Nephron (organoid): ENCODE measurements around the gene RPN1.

Experiments used
- H3K27ac Mint-ChIP-seq, 3 experiments: 2 replicates each; pipeline ENCODE4 v1.8.0; 2020; ENCODE audit warnings: mixed read lengths in 3 of 3, mild to moderate bottlenecking in 2 of 3, moderate library complexity in 1 of 3
- H3K27me3 Mint-ChIP-seq: 2 replicates; pipeline ENCODE4 v1.8.0; 2021; ENCODE audit warnings: low read depth, mild to moderate bottlenecking, moderate library complexity, mixed read lengths
- H3K36me3 Mint-ChIP-seq: 2 replicates; pipeline ENCODE4 v1.8.0; 2020; ENCODE audit warnings: low read depth, mixed read lengths
- H3K4me1 Mint-ChIP-seq: 2 replicates; pipeline ENCODE4 v1.8.0; 2020; ENCODE audit warnings: mixed read lengths
- H3K4me3 Mint-ChIP-seq, 3 experiments: 2 replicates each; pipeline ENCODE4 v1.8.0; 2020; ENCODE audit warnings: mild to moderate bottlenecking in 3 of 3, mixed read lengths in 3 of 3, moderate library complexity in 2 of 3
- H3K9me3 Mint-ChIP-seq: 2 replicates; pipeline ENCODE4 v1.8.0; 2020; ENCODE audit warnings: mixed read lengths
- CTCF ChIP-seq, 3 experiments: fragments of 200-600 bp; sonication (generic); IDR thresholded peaks; one replicate each; pipeline ENCODE4 v1.5.0; 2021; ENCODE audit warnings: antibody characterized with exemption in 3 of 3; ENCODE audit not compliant: unreplicated experiment in 3 of 3

The RPN1 gene

GRCh38 chr3:128686465-128686864 is 35.8 kb upstream of the RPN1 start:
- H3K9me3 Mint-ChIP-seq, result no peaks in the 10 kb centered on the region
- H3K4me1 Mint-ChIP-seq, result peaks cover 2% of the 10 kb centered on the region
- TF ChIP-seq CTCF (IDR thresholded peaks at IDR 0.05; ENCODE audit: unreplicated experiment in 3 of 3), result no peak
- H3K4me3 Mint-ChIP-seq, result no peak overlapping the region
- H3K27me3 Mint-ChIP-seq, result no peaks in the 10 kb centered on the region
- no peak overlapping the region for H3K27ac Mint-ChIP-seq
- H3K36me3 Mint-ChIP-seq, result no peaks in the 10 kb centered on the region

DNA sequence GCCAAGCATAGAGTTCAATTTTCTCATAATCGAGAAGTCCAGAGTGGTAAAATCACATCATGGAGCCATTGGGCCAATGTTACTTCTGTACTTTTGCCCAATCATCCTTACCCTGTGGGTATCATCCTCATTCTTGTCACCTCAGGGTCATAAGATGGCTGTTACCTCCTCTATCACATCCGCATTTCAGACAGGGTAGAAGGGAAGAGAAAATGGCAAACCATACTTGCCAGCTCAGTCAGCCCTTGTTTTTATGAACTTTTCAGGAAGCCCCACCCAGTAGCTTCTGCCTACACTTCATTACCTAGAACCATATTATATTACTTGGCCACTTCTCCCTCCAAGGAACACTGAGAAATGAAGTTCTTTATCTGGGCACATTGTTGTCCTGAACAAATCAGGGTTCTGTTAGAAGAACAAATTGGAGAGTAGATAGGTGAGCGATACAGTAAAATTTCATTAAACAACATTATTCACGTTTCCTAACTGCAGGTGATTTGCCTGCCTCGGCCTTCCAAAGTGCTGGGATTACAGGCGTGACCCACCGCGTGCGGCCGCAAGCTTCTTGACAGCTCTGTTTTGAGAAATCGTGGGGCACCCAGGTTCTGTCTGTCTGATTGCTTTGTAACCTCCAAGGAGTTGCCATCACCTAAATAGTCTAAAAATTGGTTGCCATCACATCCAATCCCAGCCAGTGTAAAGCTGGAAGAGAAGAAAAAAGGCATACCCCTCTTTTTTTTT is 34.5 kb upstream of the RPN1 start:
- Mint-ChIP-seq H3K4me1 (peaks cover 11% of the 10 kb centered on the region), H3K36me3 (no peaks in the 10 kb centered on the region)

GRCh38 chr3:128683957-128684356 is 33.3 kb upstream of the RPN1 start:
- H3K9me3 Mint-ChIP-seq, result no peaks in the 10 kb centered on the region
- H3K4me1 Mint-ChIP-seq, result peaks cover 11% of the 10 kb centered on the region
- H3K27me3 Mint-ChIP-seq, result no peaks in the 10 kb centered on the region
- no peak for TF ChIP-seq CTCF (IDR thresholded peaks at IDR 0.05; ENCODE audit: unreplicated experiment in 3 of 3)
- no peak overlapping the region for H3K4me3 Mint-ChIP-seq
- no peak overlapping the region for H3K27ac Mint-ChIP-seq
- H3K36me3 Mint-ChIP-seq, result no peaks in the 10 kb centered on the region

More for the DNA sequence above, 34.5 kb upstream of the RPN1 start:
- no peak for TF ChIP-seq CTCF (IDR thresholded peaks at IDR 0.05; ENCODE audit: unreplicated experiment in 3 of 3)
- Mint-ChIP-seq H3K27ac (peak overlapping the region in 1 of 3 experiments; percentile 7), H3K4me3 (no peak overlapping the region), H3K9me3 (no peaks in the 10 kb centered on the region), H3K27me3 (no peaks in the 10 kb centered on the region)

- Mint-ChIP-seq H3K4me3 (peak overlapping the region; percentile 88 to 91 (median 91)), H3K9me3 (no peaks in the 10 kb centered on the region), H3K27ac (peak overlapping the region; percentile 89 to 100 (median 97)), H3K4me1 (peaks cover 11% of the 10 kb centered on the region), H3K27me3 (no peaks in the 10 kb centered on the region), H3K36me3 (no peaks in the 10 kb centered on the region)
- TF ChIP-seq CTCF (IDR thresholded peaks at IDR 0.05; ENCODE audit: unreplicated experiment in 3 of 3), result no peak
Observed at GRCh38 chr3:128681369-128681829, 30.8 kb upstream of the RPN1 start.

DNA sequence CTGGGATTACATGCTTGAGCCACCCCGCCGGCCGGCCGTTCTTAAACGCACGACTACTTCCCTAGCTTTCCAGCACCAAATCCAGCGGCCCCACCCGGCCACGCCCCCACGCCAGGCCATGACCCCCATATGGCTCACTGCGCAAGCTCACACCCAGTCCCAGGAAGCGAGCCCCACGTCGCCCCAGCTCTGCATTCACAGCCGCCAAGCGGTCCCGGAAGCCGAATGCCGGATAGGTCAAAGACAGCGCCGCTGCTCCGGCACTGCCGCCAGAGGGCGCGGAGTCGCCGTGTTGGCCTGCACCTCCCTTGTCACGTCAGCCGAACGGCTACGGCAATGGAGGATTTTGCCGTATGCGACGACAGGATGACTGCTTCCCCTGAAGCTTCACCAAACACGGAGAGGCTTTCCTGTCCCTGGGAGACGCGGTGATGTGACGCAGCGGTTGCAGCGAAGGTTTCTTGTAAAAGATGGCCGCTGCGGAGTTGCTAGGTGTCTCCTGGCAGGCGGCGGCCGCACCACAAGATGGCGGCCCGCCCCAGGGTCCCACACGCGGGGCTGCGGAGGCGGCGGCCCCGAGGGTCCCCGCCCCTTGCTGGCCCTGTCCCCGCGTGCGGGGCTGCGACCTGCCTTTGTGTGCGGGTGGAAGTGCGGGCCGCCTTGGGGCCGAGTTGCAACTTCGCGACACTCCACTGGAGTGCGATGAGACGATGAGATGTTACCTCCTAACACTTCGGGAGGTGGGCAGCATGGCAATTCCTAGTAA is 30.2 kb upstream of the RPN1 start:
- peak; percentile 96 to 99 (median 97) for TF ChIP-seq CTCF (IDR thresholded peaks at IDR 0.05; ENCODE audit: unreplicated experiment in 3 of 3)

More for the DNA sequence above, 30.2 kb upstream of the RPN1 start:
- no peaks in the 10 kb centered on the region for H3K9me3 Mint-ChIP-seq
- H3K4me1 Mint-ChIP-seq, result peaks cover 11% of the 10 kb centered on the region
- H3K27ac Mint-ChIP-seq, result peak overlapping the region; percentile 89 to 100 (median 97)
- H3K36me3 Mint-ChIP-seq, result no peaks in the 10 kb centered on the region
- peak overlapping the region; percentile 88 to 91 (median 91) for H3K4me3 Mint-ChIP-seq
- no peaks in the 10 kb centered on the region for H3K27me3 Mint-ChIP-seq
